Fibroblast of the aortic adventitia (primary cell): Measurements from ENCODE around the gene FBXO46. TPM values are rescaled to one million over a fixed set of nuclear protein-coding genes. Genes with fewer than 3 reads are reported as not detected.

Experiments
- DNase-seq: peaks from one replicate; pipeline ENCODE4 v3.0.0-alpha.2; 2010; ENCODE audit warnings: low read depth
- H3K4me3 ChIP-seq: 2 replicates; pipeline ENCODE4 v1.5.1; 2011; ENCODE audit warnings: low read depth, mild to moderate bottlenecking, control low read depth, low read length, moderate library complexity
- CTCF ChIP-seq: IDR thresholded peaks from 2 replicates; pipeline ENCODE4 v1.5.1; 2011; ENCODE audit warnings: mild to moderate bottlenecking, low read length, control low read depth, inconsistent platforms; ENCODE audit not compliant: insufficient read depth
- total RNA-seq: library from RNA; depleted of rRNA; stranded (reverse); fragments of >200 nt; gene quantifications from 2 replicates; pipeline ENCODE4 v1.2.3, GENCODE V29; 2012; ENCODE audit warnings: low replicate concordance

FBXO46 gene
- total RNA-seq, 1 donor: 6.6 TPM

- DNase-seq: peak; percentile 54
- peak overlapping the region; percentile 63 for H3K4me3 ChIP-seq
- TF ChIP-seq CTCF: no peak
These were observed 39.1 kb upstream of the FBXO46 start for GRCh38 chr19:45769821-45770191.

GRCh38 chr19:45768984-45769782, 38.5 kb upstream of the FBXO46 start, which contains the start of gene SIX5:
Gene SIX5, minus strand, starts transcription at chr19:45769252. Its CDS starts 408 bp downstream, at chr19:45768844.
- DNase-seq: peak; percentile 97
- H3K4me3 ChIP-seq: peak within 1 kb of the TSS; percentile 82
- no peak for TF ChIP-seq CTCF

GRCh38 chr19:45768655-45768983, 37.9 kb upstream of the FBXO46 start:
- H3K4me3 ChIP-seq: peak overlapping the region; percentile 82
- TF ChIP-seq CTCF: no peak
- DNase-seq: no peak

GRCh38 chr19:45767881-45768654, 37.4 kb upstream of the FBXO46 start:
- TF ChIP-seq CTCF: no peak
- peak; percentile 65 for DNase-seq
- H3K4me3 ChIP-seq: peak overlapping the region; percentile 82

- peak overlapping the region; percentile 82 for H3K4me3 ChIP-seq
- DNase-seq: peak; percentile 85
- no peak for TF ChIP-seq CTCF
These were observed 36.7 kb upstream of the FBXO46 start for GRCh38 chr19:45767410-45767880.

- no peak for DNase-seq
- peak overlapping the region; percentile 82 for H3K4me3 ChIP-seq
- no peak for TF ChIP-seq CTCF
These were observed 36.2 kb upstream of the FBXO46 start for GRCh38 chr19:45766869-45767346.
